Stimulated activated CD8-positive, alpha-beta memory T cell treated with anti-CD3 and anti-CD28 coated beads, Interleukin-7, amount 100 ng/mL, for 1 hour (primary cell): ENCODE data around the gene MRPS33.
A peak's percentile ranks its signal among the peaks of the same experiment; 100 is the strongest.
"Not testable (repeated sequence)": the region's sequence is repeated elsewhere in the genome, so short reads cannot be mapped to it uniquely, and the experiment has no call there.

Experiments
- DNase-seq, 2 donors: peaks; one replicate each; pipeline ENCODE4 v3.0.0-alpha.2; 2020; ENCODE audit warnings: low read depth in 2 of 2

MRPS33 gene

GRCh38 chr7:141014524-141015395, at the start of gene MRPS33:
Gene MRPS33, minus strand, starts transcription at chr7:141014952. Its CDS starts 4,319 bp downstream, at chr7:141010633.
- peak; percentile 86 to 87 for DNase-seq

GRCh38 chr7:141057788-141058187, 43.0 kb upstream of the MRPS33 start:
- no peak for DNase-seq

GRCh38 chr7:141055146-141055545, 40.4 kb upstream of the MRPS33 start:
- no peak for DNase-seq

GRCh38 chr7:141053626-141054025, 38.9 kb upstream of the MRPS33 start:
- peak in 1 of 2 donors; percentile 12 for DNase-seq

- no peak for DNase-seq
Measured at GRCh38 chr7:141045842-141046620, 31.3 kb upstream of the MRPS33 start.

- DNase-seq: no peak
Measured at GRCh38 chr7:141045126-141045841, 30.5 kb upstream of the MRPS33 start.

- no peak for DNase-seq
Measured at GRCh38 chr7:141043616-141044015, 28.9 kb upstream of the MRPS33 start.

GRCh38 chr7:141042222-141043193, 27.8 kb upstream of the MRPS33 start:
- DNase-seq: no peak

- no peak for DNase-seq
Measured at GRCh38 chr7:141039376-141039775, 24.6 kb upstream of the MRPS33 start.

- DNase-seq: not testable (repeated sequence)
Measured at GRCh38 chr7:141038100-141038499, 23.3 kb upstream of the MRPS33 start.

- DNase-seq: not testable (repeated sequence)
Measured at GRCh38 chr7:141032539-141033323, 18.0 kb upstream of the MRPS33 start.

- DNase-seq: no peak
Measured at GRCh38 chr7:141028767-141029166, 14.0 kb upstream of the MRPS33 start.

GRCh38 chr7:141027043-141027442, 12.3 kb upstream of the MRPS33 start:
- DNase-seq: no peak

- DNase-seq: no peak
Measured at GRCh38 chr7:141024668-141025067, 9.9 kb upstream of the MRPS33 start.

GRCh38 chr7:141023295-141023694, 8.5 kb upstream of the MRPS33 start:
- DNase-seq: no peak

- DNase-seq: no peak
Measured at GRCh38 chr7:141017555-141017954, 2.8 kb upstream of the MRPS33 start.

- no peak for DNase-seq
Measured at GRCh38 chr7:141016349-141016748, 1.6 kb upstream of the MRPS33 start.

GRCh38 chr7:141014125-141014523, 628 bp downstream of the MRPS33 start:
- no peak for DNase-seq

GRCh38 chr7:141013345-141013715, 1.4 kb downstream of the MRPS33 start:
- no peak for DNase-seq

GRCh38 chr7:141012696-141013344, 1.9 kb downstream of the MRPS33 start:
- no peak for DNase-seq
